ENCODE data around the gene RNF151.

The RNF151 gene

GRCh38 chr16:1971796-1972489, 5.3 kb downstream of the RNF151 start, which contains the start of gene TBL3:
Gene TBL3, plus strand, starts transcription at chr16:1972053. Its CDS starts 112 bp downstream, at chr16:1972165.
- Histone ChIP-seq H3K4me2 (ENCODE audit: low read length) (peak within 1 kb of the TSS; percentile 100), H3K4me3 (ENCODE audit: low read depth, low read length) (peak within 1 kb of the TSS; percentile 98), H2AFZ (peak within 1 kb of the TSS; percentile 100), H3K27me3 (ENCODE audit: control insufficient read depth, insufficient read depth, low read length) (no peaks in the 10 kb centered on the region), H3K36me3 (ENCODE audit: control insufficient read depth, insufficient read depth, low read length) (no peaks in the 10 kb centered on the region), H3K79me2 (peaks cover 9% of the 10 kb centered on the region), H3K4me1 (peaks cover 2% of the 10 kb centered on the region), H3K9ac (peak within 1 kb of the TSS; percentile 91), H3K27ac (peak within 1 kb of the TSS; percentile 80), H3K9me3 (ENCODE audit: control insufficient read depth, low read length) (no peaks in the 10 kb centered on the region)
- TF ChIP-seq CTCF (IDR thresholded peaks at IDR 0.05): no peak

- no peak for TF ChIP-seq CTCF (IDR thresholded peaks at IDR 0.05)
- no peaks in the 10 kb centered on the region for H3K36me3 ChIP-seq (ENCODE audit: control insufficient read depth, insufficient read depth, low read length)
- H3K27me3 ChIP-seq (ENCODE audit: control insufficient read depth, insufficient read depth, low read length): no peaks in the 10 kb centered on the region
- H3K27ac ChIP-seq: no peak overlapping the region
- no peaks in the 10 kb centered on the region for H3K9me3 ChIP-seq (ENCODE audit: control insufficient read depth, low read length)
- H2AFZ ChIP-seq: peak overlapping the region; percentile 100
- H3K4me2 ChIP-seq (ENCODE audit: low read length): peak overlapping the region; percentile 100
- peak overlapping the region; percentile 91 for H3K9ac ChIP-seq
- peaks cover 9% of the 10 kb centered on the region for H3K79me2 ChIP-seq
- H3K4me1 ChIP-seq: peaks cover 2% of the 10 kb centered on the region
- H3K4me3 ChIP-seq (ENCODE audit: low read depth, low read length): peak overlapping the region; percentile 98
Measured at GRCh38 chr16:1972490-1972877, 5.8 kb downstream of the RNF151 start.

GRCh38 chr16:1973461-1974156, 7.0 kb downstream of the RNF151 start:
- H3K36me3 ChIP-seq (ENCODE audit: control insufficient read depth, insufficient read depth, low read length): no peaks in the 10 kb centered on the region
- H3K9ac ChIP-seq: no peak overlapping the region
- H2AFZ ChIP-seq: no peak overlapping the region
- no peak overlapping the region for H3K27ac ChIP-seq
- H3K79me2 ChIP-seq: peaks cover 9% of the 10 kb centered on the region
- H3K9me3 ChIP-seq (ENCODE audit: control insufficient read depth, low read length): no peaks in the 10 kb centered on the region
- H3K27me3 ChIP-seq (ENCODE audit: control insufficient read depth, insufficient read depth, low read length): no peaks in the 10 kb centered on the region
- H3K4me2 ChIP-seq (ENCODE audit: low read length): no peak overlapping the region
- no peak overlapping the region for H3K4me3 ChIP-seq (ENCODE audit: low read depth, low read length)
- H3K4me1 ChIP-seq: peaks cover 2% of the 10 kb centered on the region
- no peak for TF ChIP-seq CTCF (IDR thresholded peaks at IDR 0.05)

GRCh38 chr16:1974157-1975070, 7.8 kb downstream of the RNF151 start:
- Histone ChIP-seq H3K36me3 (ENCODE audit: control insufficient read depth, insufficient read depth, low read length) (no peaks in the 10 kb centered on the region), H3K27ac (no peak overlapping the region), H3K4me3 (ENCODE audit: low read depth, low read length) (no peak overlapping the region), H3K9me3 (ENCODE audit: control insufficient read depth, low read length) (no peaks in the 10 kb centered on the region), H2AFZ (no peak overlapping the region), H3K9ac (no peak overlapping the region), H3K27me3 (ENCODE audit: control insufficient read depth, insufficient read depth, low read length) (no peaks in the 10 kb centered on the region), H3K79me2 (peaks cover 9% of the 10 kb centered on the region), H3K4me1 (peaks cover 2% of the 10 kb centered on the region), H3K4me2 (ENCODE audit: low read length) (no peak overlapping the region)
- TF ChIP-seq CTCF (IDR thresholded peaks at IDR 0.05): no peak
